ENCODE data around the gene PCSK7. TPM values are rescaled to one million over a fixed set of nuclear protein-coding genes. Genes with fewer than 3 reads are reported as not detected.
A peak's percentile ranks its signal among the peaks of the same experiment; 100 is the strongest.

The PCSK7 gene
- total RNA-seq, 5 donors from 2014 or later (not counting 1 experiment from before 2014, with no cell fraction given), result 300 to 368 (median 336) TPM

GRCh38 chr11:117160826-117161225 lies 71.0 kb downstream of the PCSK7 start:
- no peak overlapping the region for H3K27ac ChIP-seq (ENCODE audit: low read length)
- ChIA-PET CTCF (interaction anchor here in 1 of 2 donors (0.6 to 1.0 kb wide), 5 partner anchors 10 to 795 kb away, joined by 3 to 5 read pairs (median 3); no protein-coding TSS in a partner anchor), POLR2A (interaction anchor here in 1 of 2 donors (0.6 to 0.9 kb wide), 2 partner anchors 18 to 61 kb away, joined by 3 read pairs; partner anchors contain the start of gene SIDT2)
- H3K36me3 ChIP-seq (ENCODE audit: control insufficient read depth in 2 of 2, extremely low read depth in 1 of 2, insufficient read depth in 1 of 2, low read length in 1 of 2), result peaks cover 2 to 51% of the 10 kb centered on the region in 2 donors
- peaks cover 18% of the 10 kb centered on the region for H3K36me3 Mint-ChIP-seq
- peaks cover 16 to 20% (median 19%) of the 10 kb centered on the region in 3 donors for H3K4me1 Mint-ChIP-seq
- H3K4me1 ChIP-seq (ENCODE audit: control insufficient read depth in 1 of 2, extremely low read depth in 1 of 2, insufficient read depth in 2 of 2, low read length in 2 of 2), result peaks cover 0 to 4% of the 10 kb centered on the region in 2 experiments
- ATAC-seq (replicated peaks in 1 of 4) (no peak), DNase-seq (no peak)
- H3K27ac Mint-ChIP-seq, result no peak overlapping the region
- H3K9me3 ChIP-seq, result no peaks in the 10 kb centered on the region
- H3K4me3 Mint-ChIP-seq, result no peak overlapping the region
- H3K27me3 Mint-ChIP-seq, result no peaks in the 10 kb centered on the region
- H3K4me3 ChIP-seq (ENCODE audit: control insufficient read depth in 1 of 2, extremely low read depth in 1 of 2, low read length in 1 of 2), result no peak overlapping the region
- WGBS (ENCODE audit: insufficient coverage), result no CpG with 5 or more reads among the region's 2 CpGs
- no peaks in the 10 kb centered on the region for H3K27me3 ChIP-seq (replicated peaks in 1 of 2; ENCODE audit: control insufficient read depth in 2 of 2, extremely low read depth in 1 of 2, insufficient read depth in 2 of 2, low read length in 1 of 2)
- H3K9me3 Mint-ChIP-seq, result no peaks in the 10 kb centered on the region

DNA sequence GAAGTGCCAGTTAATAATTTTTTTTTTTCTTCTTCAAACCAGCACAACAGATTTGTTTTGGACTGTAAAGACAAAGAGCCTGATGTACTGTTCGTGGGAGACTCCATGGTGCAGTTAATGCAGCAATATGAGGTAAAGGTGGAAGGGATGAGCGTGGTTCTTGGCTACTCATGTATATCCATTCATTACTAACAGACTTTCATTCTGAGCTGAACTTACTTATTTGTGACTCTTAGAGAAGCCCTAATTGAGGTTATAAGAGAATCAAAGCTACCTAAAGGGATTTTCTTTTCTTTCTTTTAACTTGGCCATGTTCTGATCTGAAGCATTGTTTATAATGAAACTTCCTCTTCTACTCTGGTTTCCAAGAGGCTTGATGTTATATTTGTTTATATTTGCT lies 72.0 kb downstream of the PCSK7 start:
- H3K27ac Mint-ChIP-seq, result peak overlapping the region in 1 of 2 donors; percentile 52
- ATAC-seq (replicated peaks in 1 of 4), result no peak
- no peaks in the 10 kb centered on the region for H3K9me3 Mint-ChIP-seq
- H3K4me1 Mint-ChIP-seq, result peaks cover 19 to 24% (median 22%) of the 10 kb centered on the region in 3 donors
- Histone ChIP-seq H3K4me3 (ENCODE audit: control insufficient read depth in 1 of 2, extremely low read depth in 1 of 2, low read length in 1 of 2) (no peak overlapping the region), H3K36me3 (ENCODE audit: control insufficient read depth in 2 of 2, extremely low read depth in 1 of 2, insufficient read depth in 1 of 2, low read length in 1 of 2) (peaks cover 0 to 52% of the 10 kb centered on the region in 2 donors), H3K27ac (ENCODE audit: low read length) (no peak overlapping the region), H3K27me3 (replicated peaks in 1 of 2; ENCODE audit: control insufficient read depth in 2 of 2, extremely low read depth in 1 of 2, insufficient read depth in 2 of 2, low read length in 1 of 2) (no peaks in the 10 kb centered on the region), H3K9me3 (no peaks in the 10 kb centered on the region), H3K4me1 (ENCODE audit: control insufficient read depth in 1 of 2, extremely low read depth in 1 of 2, insufficient read depth in 2 of 2, low read length in 2 of 2) (peaks cover 0 to 4% of the 10 kb centered on the region in 2 experiments)
- CTCF ChIA-PET, result interaction anchor here in 1 of 2 donors (0.7 kb wide), 1 partner anchor 124 kb away, joined by 3 read pairs; no protein-coding TSS in a partner anchor
- POLR2A ChIA-PET, result interaction anchor here in 1 of 2 donors (0.6 kb wide), 1 partner anchor 62 kb away, joined by 3 read pairs; no protein-coding TSS in a partner anchor
- no CpG with 5 or more reads among the region's 2 CpGs for WGBS (ENCODE audit: insufficient coverage)
- no peaks in the 10 kb centered on the region for H3K27me3 Mint-ChIP-seq
- DNase-seq, result no peak
- H3K36me3 Mint-ChIP-seq, result peaks cover 15% of the 10 kb centered on the region
- H3K4me3 Mint-ChIP-seq, result no peak overlapping the region

DNA sequence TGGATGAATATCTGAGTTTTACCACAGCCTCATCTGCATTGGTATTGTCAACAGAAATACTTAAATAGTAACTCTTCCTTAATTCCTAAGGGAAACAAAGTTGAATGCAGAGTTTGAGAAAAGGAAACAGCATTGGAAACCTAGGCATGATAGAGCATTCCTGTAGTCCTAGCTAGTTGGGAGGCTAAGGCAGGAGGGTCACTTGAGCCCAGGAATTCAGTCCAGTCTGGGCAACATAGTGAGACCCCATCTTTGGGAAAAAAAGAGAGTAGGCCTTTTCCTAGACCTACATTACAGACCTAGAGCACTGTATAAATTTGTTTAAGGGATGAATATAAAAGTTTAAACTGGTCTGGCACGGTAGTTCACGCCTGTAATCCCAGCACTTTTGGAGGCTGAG lies 74.4 kb downstream of the PCSK7 start:
- ChIA-PET POLR2A (interaction anchor here in 1 of 2 donors (0.9 kb wide), 1 partner anchor 10 kb away, joined by 3 read pairs; no protein-coding TSS in a partner anchor), CTCF (interaction anchor here in 1 of 2 donors (0.7 kb wide), 1 partner anchor 43 kb away, joined by 5 read pairs; no protein-coding TSS in a partner anchor)
- Mint-ChIP-seq H3K4me3 (no peak overlapping the region), H3K27ac (no peak overlapping the region), H3K4me1 (peaks cover 24 to 36% (median 25%) of the 10 kb centered on the region in 3 donors), H3K9me3 (no peaks in the 10 kb centered on the region), H3K36me3 (peaks cover 15% of the 10 kb centered on the region), H3K27me3 (no peaks in the 10 kb centered on the region)
- WGBS (ENCODE audit: insufficient coverage), result no CpG with 5 or more reads among the region's 2 CpGs
- no peak overlapping the region for H3K4me3 ChIP-seq (ENCODE audit: control insufficient read depth in 1 of 2, extremely low read depth in 1 of 2, low read length in 1 of 2)
- ATAC-seq (replicated peaks in 1 of 4) (no peak), DNase-seq (no peak)
- no peaks in the 10 kb centered on the region for H3K9me3 ChIP-seq
- H3K27me3 ChIP-seq (replicated peaks in 1 of 2; ENCODE audit: control insufficient read depth in 2 of 2, extremely low read depth in 1 of 2, insufficient read depth in 2 of 2, low read length in 1 of 2), result no peaks in the 10 kb centered on the region
- peaks cover 0 to 5% of the 10 kb centered on the region in 2 experiments for H3K4me1 ChIP-seq (ENCODE audit: control insufficient read depth in 1 of 2, extremely low read depth in 1 of 2, insufficient read depth in 2 of 2, low read length in 2 of 2)
- H3K27ac ChIP-seq (ENCODE audit: low read length), result no peak overlapping the region
- H3K36me3 ChIP-seq (ENCODE audit: control insufficient read depth in 2 of 2, extremely low read depth in 1 of 2, insufficient read depth in 1 of 2, low read length in 1 of 2), result peaks cover 0 to 47% of the 10 kb centered on the region in 2 donors

- Mint-ChIP-seq H3K9me3 (no peaks in the 10 kb centered on the region), H3K36me3 (peaks cover 15% of the 10 kb centered on the region), H3K4me1 (peaks cover 31 to 52% (median 46%) of the 10 kb centered on the region in 3 donors), H3K4me3 (no peak overlapping the region), H3K27me3 (no peaks in the 10 kb centered on the region), H3K27ac (no peak overlapping the region)
- Histone ChIP-seq H3K9me3 (no peaks in the 10 kb centered on the region), H3K27ac (ENCODE audit: low read length) (no peak overlapping the region), H3K27me3 (replicated peaks in 1 of 2; ENCODE audit: control insufficient read depth in 2 of 2, extremely low read depth in 1 of 2, insufficient read depth in 2 of 2, low read length in 1 of 2) (no peaks in the 10 kb centered on the region), H3K4me3 (ENCODE audit: control insufficient read depth in 1 of 2, extremely low read depth in 1 of 2, low read length in 1 of 2) (no peak overlapping the region), H3K4me1 (ENCODE audit: control insufficient read depth in 1 of 2, extremely low read depth in 1 of 2, insufficient read depth in 2 of 2, low read length in 2 of 2) (peaks cover 0 to 11% of the 10 kb centered on the region in 2 experiments), H3K36me3 (ENCODE audit: control insufficient read depth in 2 of 2, extremely low read depth in 1 of 2, insufficient read depth in 1 of 2, low read length in 1 of 2) (peaks cover 0 to 35% of the 10 kb centered on the region in 2 donors)
- WGBS (ENCODE audit: insufficient coverage), result 100% methylated on average over 1 of the region's 5 CpGs
- ATAC-seq (replicated peaks in 1 of 4) (no peak), DNase-seq (no peak)
- ChIA-PET POLR2A (no interaction called here), CTCF (no interaction called here)
Observed at GRCh38 chr11:117154468-117154867, 77.4 kb downstream of the PCSK7 start.

Other genes starting within 250 kb of the PCSK7 start
- 10 to 100 TPM; 56.3 to 78.0 (median 63.8) TPM for gene SIK3, start 133.6 kb downstream of the PCSK7 start, total RNA-seq
- gene PAFAH1B2, start 87.8 kb downstream of the PCSK7 start, total RNA-seq, result 10 to 100 TPM; 44.1 to 55.9 (median 55.6) TPM
- gene SIDT2, start 53.3 kb downstream of the PCSK7 start, total RNA-seq, result 100 to 1,000 TPM in 2 of 5 donors, 10 to 100 TPM in 3; 46.3 to 110 (median 59.5) TPM
- 10 to 100 TPM in 4 of 5 donors, 1 to 10 TPM in 1; 8.5 to 19.7 (median 13.4) TPM for gene TAGLN, start 32.7 kb downstream of the PCSK7 start, total RNA-seq
- gene RNF214, start 598 bp upstream of the PCSK7 start, total RNA-seq, result 10 to 100 TPM; 21.6 to 31.7 (median 30.5) TPM
- gene BACE1-AS, start 59.3 kb upstream of the PCSK7 start, total RNA-seq, result 10 to 100 TPM in 3 of 5 donors, 1 to 10 TPM in 2; 4.5 to 11.3 (median 10.1) TPM
- gene BACE1, start 84.2 kb upstream of the PCSK7 start, total RNA-seq, result 1 to 10 TPM; 1.3 to 2.3 (median 1.9) TPM
- gene CEP164, start 95.8 kb upstream of the PCSK7 start, total RNA-seq, result 10 to 100 TPM; 44.5 to 59.9 (median 52.5) TPM